Endothelial cell of umbilical vein (primary cell): ENCODE results near the gene DAZAP1. TPM values are rescaled to one million over a fixed set of nuclear protein-coding genes. Genes with fewer than 3 reads are reported as not detected.

Experiments used
- BruUV-seq: library from RNA; stranded (reverse); fragments of 400-500 nt; replicated peaks from 2 replicates; lab custom pipeline; 2021; lab: Mats Ljungman, UMichigan
- CTCF ChIA-PET: fragments of 300-600, 350-600 bp; sonication (Branson Sonifier 250); formaldehyde crosslinking; loops from one replicate; lab custom pipeline; 2021; ENCODE audit warnings: antibody characterized with exemption, inconsistent platforms; lab: Charles Lee
- POLR2A ChIA-PET: fragments of 300-600, 350-600 bp; sonication (Branson Sonifier 250); formaldehyde crosslinking; loops from one replicate; lab custom pipeline; 2021; ENCODE audit warnings: antibody characterized with exemption, inconsistent platforms; lab: Charles Lee
- DNase-seq: peaks from one replicate; pipeline ENCODE4 v3.0.0-alpha.2; 2011; ENCODE audit warnings: low read depth, low spot score
- FAIRE-seq: peaks from 2 replicates; lab custom pipeline; 2011; peaks lifted over from hg19 to GRCh38; lab: Jason Lieb, UNC
- H2AFZ ChIP-seq: 2 replicates; pipeline ENCODE4 v1.6.0; 2012; ENCODE audit warnings: low read depth, low read length, control low read depth, inconsistent platforms
- H3K27ac ChIP-seq: 2 replicates; pipeline ENCODE4 v1.5.1; 2011; ENCODE audit warnings: low read depth, mild to moderate bottlenecking, control low read depth, low read length, moderate library complexity; ENCODE audit not compliant: insufficient read depth
- H3K27me3 ChIP-seq, 2 experiments: 2 replicates each; pipeline versions ENCODE4 v1.6.0 to v1.6.1; 2011; ENCODE audit warnings: low read length in 2 of 2, mixed read lengths in 1 of 2; ENCODE audit not compliant: control insufficient read depth in 2 of 2, insufficient read depth in 2 of 2
- H3K36me3 ChIP-seq, 2 experiments: 2 replicates in 1 of 2; 3 replicates in 1 of 2; pipeline ENCODE4 v1.5.1; 2011; ENCODE audit warnings: low read length in 2 of 2, mild to moderate bottlenecking in 1 of 2, moderate library complexity in 1 of 2; ENCODE audit not compliant: control insufficient read depth in 2 of 2, insufficient read depth in 2 of 2; ENCODE audit errors: extremely low read depth in 1 of 2
- H3K4me1 ChIP-seq: 3 replicates; pipeline ENCODE4 v1.5.1; 2011; ENCODE audit warnings: mild to moderate bottlenecking, low read length; ENCODE audit not compliant: control insufficient read depth, insufficient read depth; ENCODE audit errors: extremely low read depth
- H3K4me2 ChIP-seq: 2 replicates; pipeline ENCODE4 v1.6.1; 2011; ENCODE audit warnings: low read length, control low read depth, mixed read lengths; ENCODE audit not compliant: insufficient read depth
- H3K4me3 ChIP-seq, 3 experiments: fragments of 200-600 bp in 1 of 3; sonication (generic), shearing (Covaris generic) in 1 of 3; replicated peaks in 1 of 3; 2 replicates each; pipeline ENCODE4 v1.5.1; 2011 to 2016; ENCODE audit warnings: control low read depth in 3 of 3, low read length in 3 of 3, mild to moderate bottlenecking in 2 of 3, inconsistent platforms in 1 of 3, low read depth in 1 of 3, moderate library complexity in 1 of 3; ENCODE audit not compliant: insufficient read depth in 1 of 3
- H3K79me2 ChIP-seq: 2 replicates; pipeline ENCODE4 v1.6.0; 2012; ENCODE audit warnings: low read length, inconsistent platforms; ENCODE audit not compliant: control insufficient read depth, insufficient read depth
- H3K9ac ChIP-seq: replicated peaks from 2 replicates; pipeline ENCODE3; 2011; ENCODE audit warnings: low read length, control low read depth; ENCODE audit not compliant: insufficient read depth; ENCODE audit errors: extremely low read depth
- H3K9me1 ChIP-seq: replicated peaks from 3 replicates; pipeline ENCODE4 v1.6.0; 2011; ENCODE audit warnings: mild to moderate bottlenecking, low read length; ENCODE audit not compliant: control insufficient read depth, insufficient read depth; ENCODE audit errors: extremely low read depth
- H3K9me3 ChIP-seq: replicated peaks from 2 replicates; pipeline ENCODE4 v1.5.1; 2012; ENCODE audit warnings: low read length, inconsistent platforms; ENCODE audit not compliant: control insufficient read depth, insufficient read depth
- H4K20me1 ChIP-seq: replicated peaks from 2 replicates; pipeline ENCODE3; 2011; ENCODE audit warnings: mild to moderate bottlenecking, low read length; ENCODE audit not compliant: control insufficient read depth, insufficient read depth; ENCODE audit errors: extremely low read depth
- EZH2 ChIP-seq: IDR thresholded peaks from 2 replicates; pipeline ENCODE4 v1.6.1; 2012; ENCODE audit warnings: borderline replicate concordance, low read depth, mild to moderate bottlenecking, moderate library complexity, low read length, inconsistent platforms; ENCODE audit not compliant: severe bottlenecking
- FOS ChIP-seq: IDR thresholded peaks from 2 replicates; pipeline ENCODE4 v1.6.1; 2011; ENCODE audit warnings: mild to moderate bottlenecking, low read length, moderate library complexity, borderline replicate concordance; ENCODE audit not compliant: insufficient read depth
- GATA2 ChIP-seq: IDR thresholded peaks from 2 replicates; pipeline ENCODE4 v1.7.0; 2011; ENCODE audit warnings: low read depth, mild to moderate bottlenecking, moderate library complexity, mixed read lengths, low read length; ENCODE audit not compliant: insufficient read length, insufficient read depth
- JUN ChIP-seq: IDR thresholded peaks from 2 replicates; pipeline ENCODE4 v1.6.1; 2011; ENCODE audit warnings: borderline replicate concordance, low read depth; ENCODE audit not compliant: insufficient read length, insufficient read depth
- MYC ChIP-seq: IDR thresholded peaks from one replicate; pipeline ENCODE4 v1.6.1; 2011; ENCODE audit warnings: mild to moderate bottlenecking, low read depth, low read length
- POLR2A ChIP-seq: IDR thresholded peaks from 2 replicates; pipeline ENCODE4 v1.6.1; 2012; ENCODE audit warnings: low read depth, mild to moderate bottlenecking, control low read depth, low read length
- POLR2AphosphoS5 ChIP-seq: IDR thresholded peaks from 2 replicates; pipeline ENCODE4 v1.6.1; 2012; ENCODE audit warnings: low read depth, mild to moderate bottlenecking, control low read depth, low read length, moderate library complexity; ENCODE audit not compliant: insufficient read depth
- dilution Hi-C: fragments of 300-500 bp; cut with MboI; formaldehyde crosslinking; loops from one replicate; pipeline ENCODE4 v1.15.0; 2019; ENCODE audit warnings: low sequenced_read_pairs; ENCODE audit not compliant: extremely low pct_ligation_motif_present
- intact Hi-C: fragments of 100-400 bp; cut with micrococcal nuclease; formaldehyde crosslinking; loops from one replicate; pipeline ENCODE4 v1.10.0; 2022
- polyA plus RNA-seq, 4 experiments: library from polyadenylated mRNA; depleted of rRNA in 3 of 4; stranded (reverse) in 3 of 4; unstranded in 1 of 4; fragments of >200 nt; gene quantifications; 2 replicates each; pipeline versions ENCODE4 v1.2.1 to v1.2.3, GENCODE V29; 2011 to 2012; ENCODE audit warnings: missing spikeins in 1 of 4
- total RNA-seq: library from RNA; stranded (reverse); gene quantifications from 2 replicates; pipeline ENCODE4 v1.2.3, GENCODE V29; 2021
- TF ChIP-seq, protein P1 (sequence below): IDR thresholded peaks from 2 replicates; pipeline ENCODE4 v1.6.1; 2011; ENCODE audit not compliant: insufficient read depth, insufficient read length
- TF ChIP-seq, protein P2 (sequence below), 2 donors: IDR thresholded peaks; 1 replicate in 1 of 2; 2 replicates in 1 of 2; pipeline ENCODE4 v1.5.1; 2011; ENCODE audit warnings: low read length in 2 of 2, mild to moderate bottlenecking in 2 of 2, moderate library complexity in 2 of 2, control low read depth in 1 of 2, inconsistent platforms in 1 of 2, low read depth in 1 of 2; ENCODE audit not compliant: insufficient read depth in 1 of 2; ENCODE audit errors: extremely low read depth in 1 of 2

Gene DAZAP1
- total and polyA plus RNA-seq, 2 donors (not counting 3 experiments of a cell fraction or from before 2014, with no cell fraction given): 50.1 to 187 TPM

DNA sequence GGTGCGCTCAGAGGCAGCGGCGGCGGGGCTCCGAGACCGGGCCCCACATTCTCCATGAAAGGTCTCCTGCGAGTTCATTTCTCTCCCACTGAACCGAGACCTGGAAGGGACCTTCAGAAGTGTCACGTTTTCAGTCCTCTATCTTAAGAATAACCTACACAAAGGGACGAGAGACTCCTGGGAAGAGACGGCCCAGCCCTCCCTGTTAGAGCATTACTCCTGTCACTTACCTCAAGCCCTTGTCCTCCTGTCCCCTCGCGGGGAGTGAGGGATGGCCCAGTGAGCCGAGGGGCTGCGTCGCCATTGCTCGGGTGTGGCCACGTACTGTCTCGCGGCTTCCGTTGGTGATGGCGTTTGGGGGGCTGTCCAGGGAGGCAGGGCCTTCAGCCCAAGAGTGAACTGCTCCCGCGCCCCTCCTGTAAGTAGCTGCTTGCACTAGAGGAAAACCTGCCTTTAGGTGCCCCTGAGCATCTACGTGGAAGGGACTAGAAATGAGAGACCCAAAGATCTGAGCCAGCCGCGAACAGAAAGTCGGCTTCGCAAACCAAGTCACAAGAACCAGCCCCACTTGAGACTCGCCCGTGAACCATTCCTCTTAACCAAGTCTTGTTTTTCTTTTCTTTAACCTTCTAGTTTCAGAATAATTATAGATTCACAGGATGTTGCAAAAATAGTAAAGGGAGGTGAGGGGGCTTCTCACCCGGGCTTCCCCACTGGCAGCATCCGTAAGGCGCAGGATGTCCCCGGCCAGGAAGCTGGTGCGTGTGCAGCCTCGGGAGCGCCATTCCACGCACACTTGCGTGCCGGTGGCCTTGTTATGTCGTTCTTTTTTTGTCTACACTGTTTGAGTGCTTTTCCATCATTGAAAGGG is 44.8 kb upstream of the DAZAP1 start:
- Histone ChIP-seq H3K27me3 (no peaks in the 10 kb centered on the region), H3K9me3 (no peaks in the 10 kb centered on the region), H3K4me1 (peaks cover 7% of the 10 kb centered on the region), H3K4me2 (no peak overlapping the region), H4K20me1 (no peaks in the 10 kb centered on the region), H3K36me3 (peaks cover 0 to 35% of the 10 kb centered on the region in 2 experiments), H2AFZ (no peak overlapping the region), H3K27ac (no peak overlapping the region), H3K4me3 (no peak overlapping the region), H3K9ac (no peak overlapping the region), H3K79me2 (no peaks in the 10 kb centered on the region), H3K9me1 (no peaks in the 10 kb centered on the region)
- FAIRE-seq: no peak
- intact Hi-C loops: no loop called here
- no TSS peak for BruUV-seq
- POLR2A ChIA-PET: no interaction called here
- CTCF ChIA-PET: no interaction called here
- TF ChIP-seq POLR2AphosphoS5: no peak
- TF ChIP-seq FOS: no peak
- no peak for TF ChIP-seq JUN
- no peak for TF ChIP-seq POLR2A
- TF ChIP-seq, protein P1, sequence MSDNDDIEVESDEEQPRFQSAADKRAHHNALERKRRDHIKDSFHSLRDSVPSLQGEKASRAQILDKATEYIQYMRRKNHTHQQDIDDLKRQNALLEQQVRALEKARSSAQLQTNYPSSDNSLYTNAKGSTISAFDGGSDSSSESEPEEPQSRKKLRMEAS: no peak
- TF ChIP-seq, protein P2, sequence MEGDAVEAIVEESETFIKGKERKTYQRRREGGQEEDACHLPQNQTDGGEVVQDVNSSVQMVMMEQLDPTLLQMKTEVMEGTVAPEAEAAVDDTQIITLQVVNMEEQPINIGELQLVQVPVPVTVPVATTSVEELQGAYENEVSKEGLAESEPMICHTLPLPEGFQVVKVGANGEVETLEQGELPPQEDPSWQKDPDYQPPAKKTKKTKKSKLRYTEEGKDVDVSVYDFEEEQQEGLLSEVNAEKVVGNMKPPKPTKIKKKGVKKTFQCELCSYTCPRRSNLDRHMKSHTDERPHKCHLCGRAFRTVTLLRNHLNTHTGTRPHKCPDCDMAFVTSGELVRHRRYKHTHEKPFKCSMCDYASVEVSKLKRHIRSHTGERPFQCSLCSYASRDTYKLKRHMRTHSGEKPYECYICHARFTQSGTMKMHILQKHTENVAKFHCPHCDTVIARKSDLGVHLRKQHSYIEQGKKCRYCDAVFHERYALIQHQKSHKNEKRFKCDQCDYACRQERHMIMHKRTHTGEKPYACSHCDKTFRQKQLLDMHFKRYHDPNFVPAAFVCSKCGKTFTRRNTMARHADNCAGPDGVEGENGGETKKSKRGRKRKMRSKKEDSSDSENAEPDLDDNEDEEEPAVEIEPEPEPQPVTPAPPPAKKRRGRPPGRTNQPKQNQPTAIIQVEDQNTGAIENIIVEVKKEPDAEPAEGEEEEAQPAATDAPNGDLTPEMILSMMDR (IDR thresholded peaks at IDR 0.05; ENCODE audit: extremely low read depth in 1 of 2, insufficient read depth in 1 of 2, low read depth in 1 of 2, low read length in 2 of 2): no peak
- no peak for TF ChIP-seq GATA2
- no peak for TF ChIP-seq MYC
- TF ChIP-seq EZH2: no peak
- no peak for DNase-seq
- dilution Hi-C loops: no loop called here
